GOT3 (cell line): ENCODE measurements around the gene ZNF576.
"Not testable (repeated sequence)": the region's sequence is repeated elsewhere in the genome, so short reads cannot be mapped to it uniquely, and the experiment has no call there.

Experiments used
- DNase-seq: peaks from one replicate; lab custom pipeline; 2025; ENCODE audit warnings: mixed read lengths; lab: John Stamatoyannopoulos, UW

The ZNF576 gene

GRCh38 chr19:43575156-43575950 lies 21.0 kb upstream of the ZNF576 start, which contains the start of the genes PINLYP and XRCC1:
TSS of gene PINLYP (plus strand) at chr19:43575801. CDS start at chr19:43577192, 1,391 bp downstream.
TSS of gene XRCC1 (minus strand) at chr19:43575527. CDS start at chr19:43575458, 69 bp downstream.
- peak; percentile 84 for DNase-seq

- no peak for DNase-seq
Measured at GRCh38 chr19:43575955-43576878, 20.2 kb upstream of the ZNF576 start.

- no peak for DNase-seq
Measured at GRCh38 chr19:43578787-43579186, 17.6 kb upstream of the ZNF576 start.

- no peak for DNase-seq
Measured at GRCh38 chr19:43581467-43581866, 14.9 kb upstream of the ZNF576 start.

GRCh38 chr19:43582495-43582894 lies 13.9 kb upstream of the ZNF576 start:
- DNase-seq, result no peak

- DNase-seq, result no peak
Measured at GRCh38 chr19:43584484-43584883, 11.9 kb upstream of the ZNF576 start.

- no peak for DNase-seq
Measured at GRCh38 chr19:43586346-43586745, 10.0 kb upstream of the ZNF576 start.

- DNase-seq, result not testable (repeated sequence)
Measured at GRCh38 chr19:43587029-43587428, 9.4 kb upstream of the ZNF576 start.

- DNase-seq, result no peak
Measured at GRCh38 chr19:43589277-43589676, 7.1 kb upstream of the ZNF576 start.

- no peak for DNase-seq
Measured at GRCh38 chr19:43589678-43590077, 6.7 kb upstream of the ZNF576 start.

- no peak for DNase-seq
Measured at GRCh38 chr19:43591904-43592772, 4.3 kb upstream of the ZNF576 start.

GRCh38 chr19:43592800-43593350 lies 3.5 kb upstream of the ZNF576 start:
- DNase-seq, result no peak

- DNase-seq, result no peak
Measured at GRCh38 chr19:43594081-43594697, 2.2 kb upstream of the ZNF576 start.

- no peak for DNase-seq
Measured at GRCh38 chr19:43594710-43595604, 1.4 kb upstream of the ZNF576 start.

GRCh38 chr19:43595605-43595998 lies 793 bp upstream of the ZNF576 start:
- no peak for DNase-seq

- no peak for DNase-seq
Measured at GRCh38 chr19:43596842-43597461, 557 bp downstream of the ZNF576 start.

- DNase-seq, result no peak
Measured at GRCh38 chr19:43597876-43598275, 1.5 kb downstream of the ZNF576 start.

- no peak for DNase-seq
Measured at GRCh38 chr19:43598445-43599240, 2.2 kb downstream of the ZNF576 start.
